Karpas-422 (cell line): ENCODE data around the gene PLXNA4. TPM values are rescaled to one million over a fixed set of nuclear protein-coding genes. Genes with fewer than 3 reads are reported as not detected.

Source experiments
- DNase-seq: peaks from one replicate; pipeline ENCODE4 v3.0.0-alpha.2; 2015
- H2AFZ ChIP-seq: fragments of 200-600 bp; sonication (generic); 2 replicates; pipeline ENCODE4 v1.6.1; 2014; ENCODE audit warnings: antibody characterized with exemption, low read length, mixed read lengths
- H3K27ac ChIP-seq: fragments of 200-600 bp; sonication (generic); 2 replicates; pipeline ENCODE4 v1.5.1; 2014; ENCODE audit warnings: mild to moderate bottlenecking, low read length, moderate library complexity
- H3K27me3 ChIP-seq: fragments of 200-600 bp; sonication (generic); 2 replicates; pipeline ENCODE4 v1.6.1; 2014; ENCODE audit warnings: low read length, mixed read lengths
- H3K36me3 ChIP-seq: fragments of 200-600 bp; sonication (generic); 2 replicates; pipeline ENCODE4 v1.6.1; 2014; ENCODE audit warnings: low read length, mixed read lengths; ENCODE audit not compliant: insufficient read depth
- H3K4me1 ChIP-seq: fragments of 200-600 bp; sonication (generic); 2 replicates; pipeline ENCODE4 v1.6.1; 2014; ENCODE audit warnings: mild to moderate bottlenecking, low read length, mixed read lengths
- H3K4me2 ChIP-seq: fragments of 200-600 bp; sonication (generic); 2 replicates; pipeline ENCODE4 v1.6.1; 2014; ENCODE audit warnings: low read length, low read depth, mild to moderate bottlenecking; ENCODE audit not compliant: poor library complexity, severe bottlenecking
- H3K4me3 ChIP-seq: fragments of 200-600 bp; sonication (generic); 2 replicates; pipeline ENCODE4 v1.5.1; 2014; ENCODE audit warnings: mild to moderate bottlenecking, antibody characterized with exemption, low read length, mixed read lengths
- H3K79me2 ChIP-seq: fragments of 200-600 bp; sonication (generic); 2 replicates; pipeline ENCODE4 v1.6.1; 2014; ENCODE audit warnings: mild to moderate bottlenecking, low read length, mixed read lengths
- H3K9ac ChIP-seq: fragments of 200-600 bp; sonication (generic); 2 replicates; pipeline ENCODE4 v1.6.0; 2014; ENCODE audit warnings: low read length
- H3K9me2 ChIP-seq: fragments of 200-600 bp; sonication (generic), shearing (Covaris generic); replicated peaks from 2 replicates; pipeline ENCODE4 v1.6.0; 2014; ENCODE audit warnings: mild to moderate bottlenecking, low read length, moderate library complexity; ENCODE audit not compliant: insufficient read depth
- H3K9me3 ChIP-seq: fragments of 300-700, 200-600 bp; sonication (generic); 2 replicates; pipeline ENCODE4 v1.6.1; 2014; ENCODE audit warnings: low read length, mixed read lengths
- H4K20me1 ChIP-seq: fragments of 200-600 bp; sonication (generic); 2 replicates; pipeline ENCODE4 v1.6.1; 2014; ENCODE audit warnings: mild to moderate bottlenecking, antibody characterized with exemption, low read length, low read depth; ENCODE audit not compliant: insufficient read depth
- total RNA-seq: library from RNA; depleted of rRNA; stranded (reverse); fragments of >200 nt; shearing (Covaris generic); gene quantifications from 2 replicates; pipeline ENCODE4 v1.2.3, GENCODE V29; 2014; ENCODE audit warnings: low replicate concordance

PLXNA4 gene
- total RNA-seq, 1 experiment from 2014 or later: 0.48 TPM

DNA sequence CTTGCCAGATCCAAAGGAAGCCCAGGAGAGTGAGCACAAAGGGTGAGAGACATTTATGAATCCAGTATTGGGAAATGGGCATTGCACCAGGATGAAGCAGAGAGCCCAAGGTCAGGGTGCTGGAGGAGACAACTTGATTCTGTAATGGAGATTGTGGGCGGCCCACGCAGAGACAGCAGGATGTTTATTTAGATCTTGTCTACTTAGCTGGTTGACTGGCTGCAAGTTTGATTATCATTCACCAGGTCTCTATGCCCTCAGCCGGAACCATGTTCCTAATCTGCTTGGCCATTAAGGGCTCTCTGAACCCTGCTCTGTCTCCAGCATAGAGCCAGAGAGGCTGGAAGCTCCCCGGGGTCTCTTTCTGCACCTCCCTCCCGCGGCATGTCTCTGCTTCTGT, 188.7 kb downstream of the PLXNA4 start:
- Histone ChIP-seq H3K9ac (no peak overlapping the region), H3K4me3 (no peak overlapping the region)

DNA sequence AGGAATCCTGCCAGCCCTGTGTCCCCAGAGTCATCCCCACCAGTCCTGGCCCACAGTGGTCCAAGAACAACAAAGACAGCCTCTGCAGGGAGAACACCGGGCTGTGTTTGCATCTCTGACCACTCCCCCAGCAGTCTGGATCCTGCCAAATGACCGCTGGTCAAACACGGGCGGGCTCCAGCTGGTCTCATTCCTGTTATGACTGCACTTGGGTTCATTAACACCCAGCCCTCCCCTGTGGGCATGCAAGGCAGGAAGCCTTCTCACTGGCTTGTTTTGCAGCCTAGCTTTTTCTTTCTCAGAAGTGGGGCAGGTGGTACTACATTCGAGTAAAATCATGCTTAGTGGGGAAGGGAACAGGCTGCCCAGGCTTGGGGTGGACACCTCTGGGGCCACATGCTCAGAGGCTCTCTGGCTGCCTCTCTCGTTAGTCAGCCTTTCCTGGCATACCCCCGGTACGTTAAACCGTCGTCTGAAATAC, 190.0 kb downstream of the PLXNA4 start:
- Histone ChIP-seq H3K9me2 (no peaks in the 10 kb centered on the region), H3K27me3 (no peaks in the 10 kb centered on the region), H4K20me1 (no peaks in the 10 kb centered on the region), H3K79me2 (no peaks in the 10 kb centered on the region), H3K27ac (no peak overlapping the region), H3K9me3 (no peaks in the 10 kb centered on the region), H3K4me2 (no peak overlapping the region), H3K9ac (no peak overlapping the region), H3K4me3 (no peak overlapping the region), H3K4me1 (no peaks in the 10 kb centered on the region), H2AFZ (no peak overlapping the region), H3K36me3 (no peaks in the 10 kb centered on the region)
- no peak for DNase-seq

More for the DNA sequence above, 188.7 kb downstream of the PLXNA4 start:
- DNase-seq: no peak
- Histone ChIP-seq H3K4me1 (no peaks in the 10 kb centered on the region), H3K4me2 (no peak overlapping the region), H3K9me2 (no peaks in the 10 kb centered on the region), H3K36me3 (no peaks in the 10 kb centered on the region), H3K27me3 (no peaks in the 10 kb centered on the region), H3K79me2 (no peaks in the 10 kb centered on the region), H3K9me3 (no peaks in the 10 kb centered on the region), H2AFZ (no peak overlapping the region), H3K27ac (no peak overlapping the region), H4K20me1 (no peaks in the 10 kb centered on the region)

DNA sequence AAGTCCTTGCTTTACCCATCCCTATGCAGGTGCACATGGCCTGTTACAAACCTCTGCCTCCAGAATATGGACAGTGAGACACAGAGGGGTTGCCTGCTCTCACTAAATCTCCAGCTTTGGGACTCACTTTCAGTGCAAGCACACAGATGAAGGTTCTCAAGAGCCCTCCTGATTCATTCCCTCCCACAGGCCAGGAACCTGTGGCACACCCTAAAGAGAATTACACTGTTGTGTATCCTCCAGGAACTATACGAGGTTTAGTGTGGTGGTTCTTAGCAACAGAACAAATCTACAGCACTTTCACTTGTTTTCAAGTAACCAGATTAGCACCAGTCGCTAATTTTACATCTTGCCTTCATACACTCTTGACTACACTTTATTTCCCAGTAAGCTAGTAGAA, 192.3 kb downstream of the PLXNA4 start:
- no peaks in the 10 kb centered on the region for H3K9me3 ChIP-seq
- no peaks in the 10 kb centered on the region for H3K9me2 ChIP-seq
- no peaks in the 10 kb centered on the region for H3K4me1 ChIP-seq
- no peaks in the 10 kb centered on the region for H4K20me1 ChIP-seq
- no peak for DNase-seq
- H2AFZ ChIP-seq: no peak overlapping the region
- no peaks in the 10 kb centered on the region for H3K79me2 ChIP-seq
- no peaks in the 10 kb centered on the region for H3K36me3 ChIP-seq
- no peak overlapping the region for H3K4me2 ChIP-seq
- H3K27me3 ChIP-seq: no peaks in the 10 kb centered on the region
- H3K4me3 ChIP-seq: no peak overlapping the region
- H3K27ac ChIP-seq: no peak overlapping the region
- no peak overlapping the region for H3K9ac ChIP-seq

DNA sequence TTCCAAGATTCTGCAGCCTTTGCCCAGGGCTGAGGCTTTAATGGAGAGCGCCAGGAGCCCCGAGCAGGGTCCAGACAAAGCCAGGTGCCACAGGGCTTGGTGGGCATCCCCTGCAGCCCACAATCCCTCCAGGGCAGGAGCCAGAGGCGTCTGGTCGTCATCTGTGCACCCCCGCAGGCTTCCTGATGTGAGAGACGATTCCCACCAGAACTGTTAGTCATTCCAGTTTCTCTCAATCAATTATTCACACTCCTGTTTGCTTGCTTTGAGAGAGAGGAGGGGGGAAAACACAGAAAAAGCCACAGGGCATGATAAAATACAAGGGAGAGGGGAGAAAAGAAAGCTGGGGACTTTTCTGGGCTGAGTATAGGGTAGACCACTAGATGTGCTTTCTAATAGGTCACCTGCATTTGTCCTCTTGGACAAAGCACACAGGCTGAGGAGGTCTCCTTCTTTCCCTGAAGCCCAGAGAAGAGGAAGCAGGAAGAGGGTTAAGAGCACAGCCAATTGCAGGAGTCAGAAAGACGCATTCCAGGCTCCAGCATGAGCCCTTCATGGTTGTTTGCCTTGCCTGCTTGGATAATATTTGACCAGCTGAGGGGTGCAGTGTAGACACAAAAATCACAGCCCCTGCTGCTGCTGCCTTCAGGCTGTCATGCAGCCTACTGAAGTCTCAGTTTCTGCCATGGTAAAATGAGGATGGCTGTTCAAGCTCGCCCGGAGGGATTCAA, 194.4 kb downstream of the PLXNA4 start:
- H3K9me2 ChIP-seq: no peaks in the 10 kb centered on the region
- no peaks in the 10 kb centered on the region for H4K20me1 ChIP-seq
- no peaks in the 10 kb centered on the region for H3K27me3 ChIP-seq
- H3K9me3 ChIP-seq: no peaks in the 10 kb centered on the region
- H3K4me2 ChIP-seq: no peak overlapping the region
- H3K36me3 ChIP-seq: no peaks in the 10 kb centered on the region
- H2AFZ ChIP-seq: no peak overlapping the region
- no peak overlapping the region for H3K27ac ChIP-seq
- no peak overlapping the region for H3K4me3 ChIP-seq
- no peaks in the 10 kb centered on the region for H3K4me1 ChIP-seq
- no peak for DNase-seq
- no peak overlapping the region for H3K9ac ChIP-seq
- no peaks in the 10 kb centered on the region for H3K79me2 ChIP-seq

DNA sequence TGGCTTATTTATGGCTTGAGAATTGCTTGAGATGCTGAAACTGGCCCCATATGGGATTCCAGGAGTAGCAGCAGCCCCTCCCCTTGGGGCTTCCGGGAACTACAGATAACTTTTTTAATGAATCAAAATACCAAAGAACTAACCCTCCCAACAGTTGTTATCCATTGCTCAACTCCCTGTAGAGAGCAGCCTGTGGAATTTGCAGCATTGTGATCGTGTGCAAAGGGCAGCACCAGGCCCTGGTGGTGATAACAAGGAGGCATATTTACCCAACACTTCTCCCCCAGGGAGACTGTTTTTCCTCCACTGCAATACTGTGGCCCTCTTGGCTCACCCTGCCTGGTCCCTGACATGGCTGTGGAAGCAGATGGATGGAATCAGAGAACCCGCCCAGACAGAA, 196.2 kb downstream of the PLXNA4 start:
- no peak overlapping the region for H3K4me3 ChIP-seq
- H3K4me2 ChIP-seq: no peak overlapping the region
- H3K9ac ChIP-seq: no peak overlapping the region
- DNase-seq: no peak
- no peaks in the 10 kb centered on the region for H3K36me3 ChIP-seq
- no peak overlapping the region for H2AFZ ChIP-seq
- H3K27me3 ChIP-seq: no peaks in the 10 kb centered on the region
- H4K20me1 ChIP-seq: no peaks in the 10 kb centered on the region
- no peaks in the 10 kb centered on the region for H3K79me2 ChIP-seq
- no peaks in the 10 kb centered on the region for H3K4me1 ChIP-seq
- no peaks in the 10 kb centered on the region for H3K9me2 ChIP-seq
- H3K9me3 ChIP-seq: no peaks in the 10 kb centered on the region
- no peak overlapping the region for H3K27ac ChIP-seq

DNA sequence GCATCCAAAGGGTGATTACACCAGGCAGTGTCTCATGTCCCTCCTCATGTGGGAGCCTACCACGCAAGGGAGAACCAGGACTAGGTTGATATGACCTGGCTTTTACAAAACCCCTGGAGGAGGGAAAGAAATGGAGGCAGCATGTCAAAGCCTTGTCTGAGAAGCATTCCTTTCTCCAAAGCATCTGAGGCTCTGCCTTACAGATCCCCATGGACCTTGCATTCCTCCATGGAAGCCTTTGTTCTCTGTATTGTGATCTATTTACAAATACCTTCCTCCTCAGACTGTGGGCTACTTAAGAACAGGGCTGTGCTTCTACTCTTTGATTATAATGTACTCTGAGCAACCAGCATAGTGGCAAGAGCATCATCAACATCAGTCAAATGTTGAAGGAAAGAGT, 197.0 kb downstream of the PLXNA4 start:
- H4K20me1 ChIP-seq: no peaks in the 10 kb centered on the region
- H3K4me3 ChIP-seq: no peak overlapping the region
- H2AFZ ChIP-seq: no peak overlapping the region
- H3K9ac ChIP-seq: no peak overlapping the region
- H3K36me3 ChIP-seq: no peaks in the 10 kb centered on the region
- H3K9me3 ChIP-seq: no peaks in the 10 kb centered on the region
- H3K4me2 ChIP-seq: no peak overlapping the region
- no peaks in the 10 kb centered on the region for H3K4me1 ChIP-seq
- no peak overlapping the region for H3K27ac ChIP-seq
- no peaks in the 10 kb centered on the region for H3K9me2 ChIP-seq
- no peaks in the 10 kb centered on the region for H3K79me2 ChIP-seq
- no peak for DNase-seq
- no peaks in the 10 kb centered on the region for H3K27me3 ChIP-seq

DNA sequence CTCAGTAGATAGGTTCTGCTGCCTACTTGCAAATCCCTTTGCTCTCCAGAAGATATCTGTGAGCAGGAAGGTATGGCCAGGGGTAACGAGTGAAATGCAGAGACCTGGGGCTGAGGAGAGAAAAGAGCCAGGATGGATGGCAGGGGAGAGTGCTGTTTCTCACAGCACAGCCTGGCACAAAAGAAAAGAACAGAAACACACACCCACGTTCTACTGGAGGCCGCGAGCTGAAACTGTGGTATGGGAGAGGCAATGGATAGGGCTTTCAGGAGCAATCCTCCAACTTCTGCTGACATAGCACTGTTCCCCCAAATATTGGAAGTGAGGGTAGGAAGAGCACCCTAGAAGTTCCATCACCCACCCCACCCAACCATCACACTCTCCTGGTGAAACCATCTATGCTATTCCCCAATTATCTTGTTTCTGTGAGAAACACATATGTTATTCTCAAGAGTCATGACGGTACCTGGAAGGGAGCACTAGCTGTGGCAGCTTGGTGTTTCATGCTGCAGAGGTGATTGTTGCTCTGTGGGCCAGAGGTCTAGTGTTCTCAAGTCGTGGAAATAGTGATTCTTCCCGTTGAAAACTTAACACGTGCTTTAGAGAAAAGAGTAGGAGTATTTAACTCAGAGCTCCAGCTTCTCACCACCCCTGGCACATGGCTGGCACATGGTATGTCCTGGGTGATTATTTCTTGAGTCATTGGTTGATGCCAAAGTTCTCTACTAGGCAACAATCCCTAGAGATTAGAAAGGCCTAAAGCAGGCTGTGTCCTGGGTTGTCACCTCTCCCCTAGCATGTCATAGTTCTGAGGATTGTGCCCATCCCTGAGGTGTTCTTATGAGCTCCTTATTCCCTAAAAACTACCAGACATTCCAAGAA, 198.3 kb downstream of the PLXNA4 start:
- H3K4me1 ChIP-seq: no peaks in the 10 kb centered on the region
- no peak overlapping the region for H2AFZ ChIP-seq
- H3K9me3 ChIP-seq: no peaks in the 10 kb centered on the region
- H3K27me3 ChIP-seq: no peaks in the 10 kb centered on the region; the same call in 1 of the 2 replicates
- no peaks in the 10 kb centered on the region for H3K79me2 ChIP-seq
- H3K36me3 ChIP-seq: no peaks in the 10 kb centered on the region
- H3K4me2 ChIP-seq: no peak overlapping the region
- no peak for DNase-seq
- no peaks in the 10 kb centered on the region for H3K9me2 ChIP-seq
- H3K27ac ChIP-seq: no peak overlapping the region
- H3K9ac ChIP-seq: no peak overlapping the region
- H3K4me3 ChIP-seq: no peak overlapping the region
- H4K20me1 ChIP-seq: no peaks in the 10 kb centered on the region

DNA sequence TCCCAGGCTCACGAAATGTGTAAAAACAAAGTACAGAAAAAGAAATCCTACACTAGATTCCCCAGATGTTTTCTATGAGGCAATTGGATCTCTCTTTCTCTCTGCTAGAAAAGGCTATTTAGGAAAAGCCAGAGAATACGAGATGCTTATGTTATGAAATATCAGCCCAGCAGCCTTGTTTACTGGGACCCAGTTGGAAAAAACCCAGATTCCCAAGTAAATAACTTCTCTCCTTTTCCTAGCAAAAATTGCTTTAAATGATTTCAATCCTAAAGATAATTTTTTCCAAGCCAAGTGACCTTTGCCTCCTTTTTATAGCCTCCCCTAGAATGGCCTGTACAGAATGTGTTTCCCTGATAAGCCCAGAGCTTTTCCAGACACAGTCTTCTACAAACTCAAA, 199.3 kb downstream of the PLXNA4 start:
- Histone ChIP-seq H3K9me3 (no peaks in the 10 kb centered on the region), H3K4me3 (no peak overlapping the region), H3K4me1 (no peaks in the 10 kb centered on the region), H3K9me2 (no peaks in the 10 kb centered on the region), H3K9ac (no peak overlapping the region), H4K20me1 (no peaks in the 10 kb centered on the region), H2AFZ (no peak overlapping the region), H3K79me2 (no peaks in the 10 kb centered on the region), H3K36me3 (no peaks in the 10 kb centered on the region), H3K4me2 (no peak overlapping the region), H3K27ac (no peak overlapping the region), H3K27me3 (no peaks in the 10 kb centered on the region; the same call in 1 of the 2 replicates)
- DNase-seq: no peak
